Activated T-cell treated with anti-CD3 and anti-CD28 coated beads, Interleukin-2, amount 50 U/mL, for 4 hours (primary cell): ENCODE results near the gene ADAP2. TPM values are rescaled to one million over a fixed set of nuclear protein-coding genes. Genes with fewer than 3 reads are reported as not detected.
"Not testable (repeated sequence)": the region's sequence is repeated elsewhere in the genome, so short reads cannot be mapped to it uniquely, and the experiment has no call there.

ENCODE experiments used
- ATAC-seq, 2 donors: fragments of 200-7000 bp; cut with Tn5 transposase; one replicate each; pipeline ENCODE4 v1.10.0; 2021
- DNase-seq: peaks from one replicate; pipeline ENCODE4 v3.0.0-alpha.2; 2020
- H3K27me3 Mint-ChIP-seq: one replicate; pipeline ENCODE4 v1.8.0; 2021; ENCODE audit warnings: low read depth, mixed read lengths
- H3K36me3 Mint-ChIP-seq: one replicate; pipeline ENCODE4 v1.8.0; 2022; ENCODE audit warnings: mixed read lengths; ENCODE audit not compliant: insufficient read depth
- H3K4me1 Mint-ChIP-seq: one replicate; pipeline ENCODE4 v1.8.0; 2021; ENCODE audit warnings: low read depth, mixed read lengths
- H3K4me3 Mint-ChIP-seq: one replicate; pipeline ENCODE4 v1.8.0; 2021; ENCODE audit warnings: mild to moderate bottlenecking, moderate library complexity, mixed read lengths
- H3K9me3 Mint-ChIP-seq: one replicate; pipeline ENCODE4 v1.8.0; 2021; ENCODE audit warnings: mixed read lengths
- total RNA-seq, 3 donors: library from RNA; stranded (reverse); gene quantifications; one replicate each; pipeline ENCODE4 v1.2.1, GENCODE V29; 2021

The ADAP2 gene
- total RNA-seq, 3 donors from 2014 or later: 0.95 to 1.4 (median 1.1) TPM

- ATAC-seq (no peak), DNase-seq (no peak)
- Mint-ChIP-seq H3K4me1 (peaks cover 4% of the 10 kb centered on the region), H3K27me3 (no peaks in the 10 kb centered on the region), H3K9me3 (no peaks in the 10 kb centered on the region), H3K36me3 (no peaks in the 10 kb centered on the region), H3K4me3 (no peak overlapping the region)
Observed at GRCh38 chr17:30950669-30951399, 29.1 kb downstream of the ADAP2 start.

- Mint-ChIP-seq H3K27me3 (no peaks in the 10 kb centered on the region), H3K4me3 (no peak overlapping the region), H3K9me3 (no peaks in the 10 kb centered on the region), H3K4me1 (peaks cover 4% of the 10 kb centered on the region), H3K36me3 (no peaks in the 10 kb centered on the region)
- ATAC-seq (no peak), DNase-seq (no peak)
Observed at GRCh38 chr17:30952638-30953393, 31.1 kb downstream of the ADAP2 start.

DNA sequence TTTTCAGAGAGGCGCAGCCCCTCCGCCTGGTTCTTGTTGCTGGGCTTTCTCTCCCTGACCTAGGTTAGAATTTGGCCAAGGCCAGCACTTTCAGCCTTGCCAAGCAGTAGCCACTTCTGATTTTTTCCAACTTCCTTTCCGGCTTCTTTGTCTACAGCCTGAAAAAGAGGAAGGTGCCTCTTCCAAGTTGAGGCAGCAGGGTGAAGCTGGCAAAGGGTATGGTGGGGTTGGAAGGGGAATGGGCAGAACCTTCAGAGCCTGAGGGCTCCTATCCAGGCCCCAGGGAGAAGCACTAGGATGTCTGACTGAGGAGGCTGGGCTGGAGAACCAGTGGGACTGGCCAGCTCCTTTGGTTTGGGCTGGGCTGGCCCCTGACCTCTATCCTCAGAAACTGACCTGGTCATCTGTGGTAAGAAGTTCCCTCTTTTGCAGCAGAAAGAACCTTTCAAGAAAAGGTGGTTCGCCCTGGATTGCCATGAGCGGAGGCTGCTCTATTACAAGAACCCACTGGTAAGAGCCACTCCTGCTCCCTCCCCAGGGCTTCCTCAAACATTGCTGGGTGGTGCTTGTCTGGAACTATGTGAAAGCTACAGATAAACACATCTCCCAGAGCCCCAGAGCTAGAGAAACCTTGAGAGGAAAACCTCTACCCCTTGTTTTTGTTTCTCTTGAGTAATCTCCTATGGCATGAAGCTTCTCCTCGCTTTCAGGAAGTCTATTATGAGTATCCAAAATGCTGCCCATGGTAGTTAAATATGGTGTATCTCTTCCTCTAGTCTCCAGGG is 32.5 kb downstream of the ADAP2 start:
- DNase-seq: no peak
- H3K9me3 Mint-ChIP-seq: no peaks in the 10 kb centered on the region
- no peak for ATAC-seq

DNA sequence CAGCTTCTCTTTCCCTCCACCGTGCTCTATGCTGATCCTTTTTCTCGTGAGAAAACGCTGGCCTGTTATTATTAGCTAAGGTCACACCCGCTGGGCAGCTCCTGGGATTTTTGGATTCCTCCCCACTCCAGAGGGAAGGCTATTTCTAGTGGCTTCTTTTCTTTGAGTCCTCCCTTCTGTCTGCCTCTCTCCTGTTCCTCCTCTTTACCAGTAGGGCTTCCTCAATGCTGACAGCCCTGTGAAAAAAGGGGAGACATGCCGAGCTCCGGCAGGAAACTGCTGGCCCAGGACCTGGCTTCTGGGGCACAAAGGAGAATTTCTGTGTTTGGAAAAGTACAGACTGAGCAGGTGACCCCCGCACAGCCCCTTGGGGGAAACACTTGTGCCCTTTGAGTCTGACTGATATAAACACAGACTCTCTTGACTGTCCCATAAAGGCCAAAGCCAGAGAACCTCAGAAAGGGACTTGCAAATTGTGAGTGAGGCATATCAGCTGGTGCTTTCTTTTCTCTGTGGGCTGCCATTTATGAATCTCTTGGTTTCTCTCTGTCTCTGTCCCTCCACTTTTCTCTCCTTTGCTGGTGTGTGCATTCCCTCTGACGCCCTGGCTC is 35.1 kb downstream of the ADAP2 start:
- no peak for ATAC-seq
- Mint-ChIP-seq H3K4me3 (no peak overlapping the region), H3K36me3 (no peaks in the 10 kb centered on the region), H3K4me1 (peaks cover 14% of the 10 kb centered on the region), H3K9me3 (no peaks in the 10 kb centered on the region), H3K27me3 (peaks cover 10% of the 10 kb centered on the region)
- DNase-seq: no peak

More for the DNA sequence above, 32.5 kb downstream of the ADAP2 start:
- no peak overlapping the region for H3K4me3 Mint-ChIP-seq
- H3K27me3 Mint-ChIP-seq: peaks cover 10% of the 10 kb centered on the region
- H3K4me1 Mint-ChIP-seq: peaks cover 4% of the 10 kb centered on the region
- H3K36me3 Mint-ChIP-seq: no peaks in the 10 kb centered on the region

- Mint-ChIP-seq H3K27me3 (peaks cover 10% of the 10 kb centered on the region), H3K9me3 (no peaks in the 10 kb centered on the region), H3K4me1 (peaks cover 13% of the 10 kb centered on the region), H3K36me3 (no peaks in the 10 kb centered on the region), H3K4me3 (no peak overlapping the region)
- DNase-seq: no peak
- ATAC-seq: no peak
Observed at GRCh38 chr17:30957741-30958140, 36.0 kb downstream of the ADAP2 start.

DNA sequence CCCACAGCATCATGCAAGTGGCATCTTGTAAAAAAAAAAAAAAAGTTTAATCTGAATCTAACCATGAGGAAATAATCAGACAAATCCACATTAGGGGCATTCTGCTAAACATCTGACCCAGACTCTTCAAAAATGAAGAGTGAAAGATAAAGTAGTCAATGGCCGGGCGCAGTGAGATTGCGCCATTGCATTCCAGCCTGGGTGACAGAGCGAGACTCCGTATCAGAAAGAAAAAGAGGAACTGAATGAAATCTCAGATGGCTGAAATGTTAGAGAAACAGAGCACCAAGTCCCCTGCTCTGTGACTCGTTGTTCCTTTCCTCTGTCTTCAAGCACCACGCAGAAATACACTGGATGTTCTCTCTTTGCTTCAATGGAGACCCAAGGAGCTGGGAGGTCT is 36.4 kb downstream of the ADAP2 start:
- H3K4me1 Mint-ChIP-seq: peaks cover 12% of the 10 kb centered on the region
- no peaks in the 10 kb centered on the region for H3K9me3 Mint-ChIP-seq
- no peak for DNase-seq

DNA sequence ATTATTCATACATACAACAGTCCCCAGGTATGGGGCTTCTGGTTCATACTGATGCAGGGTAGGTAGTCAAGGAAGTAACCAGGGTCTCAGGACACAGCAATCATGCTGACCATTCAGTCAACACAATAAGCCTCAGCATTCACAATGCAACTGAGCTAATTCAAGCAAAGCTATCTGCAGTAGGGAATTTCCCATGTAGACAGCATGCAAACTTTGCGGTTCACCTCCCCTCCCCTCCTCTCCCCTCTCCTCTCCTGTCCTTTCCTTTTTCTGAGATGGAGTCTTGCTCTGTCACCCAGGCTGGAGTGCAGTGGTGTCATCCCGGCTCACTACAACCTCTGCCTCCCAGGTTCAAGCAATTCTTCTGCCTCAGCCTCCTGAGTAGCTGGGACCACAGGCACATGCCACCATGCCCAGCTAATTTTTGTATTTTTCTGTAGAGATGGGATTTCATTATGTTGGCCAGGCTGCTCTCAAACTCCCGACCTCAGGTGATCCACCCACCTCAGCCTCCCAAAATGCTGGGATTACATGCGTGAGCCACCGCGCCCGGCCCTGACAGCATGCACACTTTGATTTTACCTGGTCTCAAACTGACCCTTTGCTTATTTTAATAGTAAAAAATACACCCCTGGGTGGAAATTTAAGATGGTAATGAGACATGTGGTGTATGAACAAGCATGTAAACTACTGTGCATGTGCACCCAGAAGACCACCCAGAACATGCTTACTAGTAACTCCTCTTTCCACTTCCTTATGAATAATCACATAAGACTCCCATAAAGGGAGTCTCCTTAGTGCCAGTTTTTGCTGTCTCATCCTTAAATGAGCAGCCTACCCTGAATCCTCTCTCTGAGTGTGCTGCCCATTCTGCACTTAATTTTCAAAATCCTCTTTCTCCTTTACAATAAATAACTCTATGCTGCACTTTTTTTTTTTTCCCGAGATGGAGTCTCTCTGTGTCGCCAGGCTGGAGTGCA is 39.8 kb downstream of the ADAP2 start:
- Mint-ChIP-seq H3K27me3 (peaks cover 10% of the 10 kb centered on the region), H3K9me3 (no peaks in the 10 kb centered on the region), H3K36me3 (no peaks in the 10 kb centered on the region), H3K4me1 (peaks cover 12% of the 10 kb centered on the region), H3K4me3 (no peak overlapping the region)
- ATAC-seq (peak in 1 of 2 donors; percentile 63), DNase-seq (no peak)

More for the DNA sequence above, 36.4 kb downstream of the ADAP2 start:
- ATAC-seq: no peak
- Mint-ChIP-seq H3K36me3 (no peaks in the 10 kb centered on the region), H3K27me3 (peaks cover 10% of the 10 kb centered on the region), H3K4me3 (no peak overlapping the region)

GRCh38 chr17:30964312-30964711 is 42.6 kb downstream of the ADAP2 start:
- not testable (repeated sequence) for H3K27me3 Mint-ChIP-seq, DNase-seq

DNA sequence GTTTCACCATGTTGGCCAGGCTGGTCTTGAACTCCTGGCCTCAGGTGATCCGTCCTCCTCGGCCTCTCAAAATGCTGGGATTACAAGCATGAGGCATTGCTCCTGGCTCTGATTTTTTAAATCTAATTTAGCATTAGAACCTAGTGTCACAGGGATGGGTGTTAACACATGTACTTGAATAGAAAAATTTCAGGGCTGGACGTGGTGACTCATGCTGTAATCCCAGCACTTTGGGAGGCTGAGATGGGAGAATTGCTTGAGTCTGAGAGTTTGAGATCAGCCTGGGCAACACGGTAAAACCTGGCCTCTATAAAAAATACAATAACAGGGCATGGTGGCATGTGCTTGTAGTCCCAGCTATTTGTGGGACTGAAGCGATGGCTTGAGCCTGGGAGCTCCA is 43.1 kb downstream of the ADAP2 start:
- no peak overlapping the region for H3K4me3 Mint-ChIP-seq
- DNase-seq: no peak
- H3K9me3 Mint-ChIP-seq: no peaks in the 10 kb centered on the region
- peaks cover 17% of the 10 kb centered on the region for H3K4me1 Mint-ChIP-seq
- no peak for ATAC-seq
- H3K36me3 Mint-ChIP-seq: no peaks in the 10 kb centered on the region
- H3K27me3 Mint-ChIP-seq: no peaks in the 10 kb centered on the region

More at GRCh38 chr17:30964312-30964711, 42.6 kb downstream of the ADAP2 start:
- not testable (repeated sequence) for H3K4me3 Mint-ChIP-seq, H3K9me3 Mint-ChIP-seq, H3K36me3 Mint-ChIP-seq, ATAC-seq
- peaks cover 15% of the 10 kb centered on the region for H3K4me1 Mint-ChIP-seq

DNA sequence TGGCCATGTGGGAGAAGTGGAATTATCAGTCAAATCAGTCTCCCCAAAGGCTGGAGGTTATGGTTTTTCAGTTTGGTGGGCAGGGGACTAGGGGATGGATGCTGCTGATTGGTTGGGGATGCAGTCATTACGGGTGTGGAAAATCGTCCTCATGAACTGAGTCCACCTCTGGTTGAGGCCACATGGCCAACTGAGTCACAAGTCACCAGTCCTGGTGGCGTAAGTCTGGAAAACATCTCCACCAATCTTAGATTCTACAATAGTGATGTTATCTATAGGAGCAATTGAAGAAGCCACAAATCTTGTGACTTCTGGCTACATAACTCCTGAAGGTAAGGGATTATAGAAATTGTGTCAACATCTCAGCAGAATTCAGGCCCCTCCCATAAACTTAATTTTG is 43.9 kb downstream of the ADAP2 start:
- Mint-ChIP-seq H3K36me3 (no peaks in the 10 kb centered on the region), H3K27me3 (no peaks in the 10 kb centered on the region), H3K4me3 (no peak overlapping the region), H3K9me3 (no peaks in the 10 kb centered on the region), H3K4me1 (peaks cover 25% of the 10 kb centered on the region)
- DNase-seq: no peak
- no peak for ATAC-seq

GRCh38 chr17:30967911-30968310 is 46.2 kb downstream of the ADAP2 start:
- ATAC-seq, H3K4me3 Mint-ChIP-seq, H3K27me3 Mint-ChIP-seq, DNase-seq, H3K9me3 Mint-ChIP-seq, H3K36me3 Mint-ChIP-seq: not testable (repeated sequence)
- H3K4me1 Mint-ChIP-seq: peaks cover 26% of the 10 kb centered on the region

GRCh38 chr17:30969989-30970830 is 48.5 kb downstream of the ADAP2 start:
- Mint-ChIP-seq H3K9me3 (no peaks in the 10 kb centered on the region), H3K36me3 (peaks cover under 1% of the 10 kb centered on the region), H3K4me3 (peak overlapping the region; percentile 95), H3K4me1 (peaks cover 30% of the 10 kb centered on the region), H3K27me3 (peaks cover 2% of the 10 kb centered on the region)
- peak; percentile 9 for DNase-seq
- ATAC-seq: peak in 1 of 2 donors; percentile 22
